B cell (primary cell): Measurements from ENCODE around the gene CEP85L. TPM values are rescaled to one million over a fixed set of nuclear protein-coding genes. Genes with fewer than 3 reads are reported as not detected.

Experiments
- ATAC-seq: fragments of 200-7000 bp; cut with Tn5 transposase; one replicate; pipeline ENCODE4 v1.10.0; 2021; ENCODE audit warnings: low read depth, mild to moderate bottlenecking, moderate number of reproducible peaks, moderate library complexity
- CTCF ChIA-PET: fragments of 350-600 bp; sonication (Branson Sonifier 250); formaldehyde crosslinking; loops from one replicate; lab custom pipeline; 2021; ENCODE audit warnings: antibody characterized with exemption, inconsistent platforms; lab: Charles Lee
- POLR2A ChIA-PET: fragments of 350-600 bp; sonication (Branson Sonifier 250); formaldehyde crosslinking; loops from one replicate; lab custom pipeline; 2021; ENCODE audit warnings: antibody characterized with exemption; lab: Charles Lee
- DNase-seq: peaks from one replicate; pipeline ENCODE4 v3.0.0; 2013
- H2AFZ ChIP-seq: 2 replicates; pipeline ENCODE4 v1.6.1; 2012; ENCODE audit warnings: mild to moderate bottlenecking, low read depth, low read length; ENCODE audit not compliant: insufficient read depth, poor library complexity, severe bottlenecking
- H3K27ac ChIP-seq, 2 donors: 1 replicate in 1 of 2; 2 replicates in 1 of 2; pipeline ENCODE4 v1.5.1; 2012 to 2013; ENCODE audit warnings: low read length in 2 of 2, mild to moderate bottlenecking in 2 of 2, moderate library complexity in 1 of 2
- H3K27me3 ChIP-seq, 4 experiments: fragments of 200-600 bp in 1 of 4; sonication (generic) in 1 of 4; replicated peaks in 1 of 4; 1 replicate in 2 of 4; 2 replicates in 2 of 4; pipeline versions ENCODE4 v1.6.1 to v1.7.0; 2013 to 2016; ENCODE audit warnings: low read length in 3 of 4, mild to moderate bottlenecking in 2 of 4, mixed read lengths in 1 of 4, moderate library complexity in 1 of 4; ENCODE audit not compliant: insufficient read depth in 4 of 4, control insufficient read depth in 3 of 4; ENCODE audit errors: control extremely low read depth in 1 of 4
- H3K36me3 ChIP-seq, 2 experiments: replicated peaks in 1 of 2; 1 replicate in 1 of 2; 2 replicates in 1 of 2; pipeline versions ENCODE4 v1.6.1 to v1.7.1; 2013; ENCODE audit warnings: low read length in 1 of 2; ENCODE audit not compliant: insufficient read depth in 2 of 2, control insufficient read depth in 1 of 2; ENCODE audit errors: control extremely low read depth in 1 of 2, extremely low read depth in 1 of 2
- H3K4me1 ChIP-seq, 2 donors: fragments of 200-600 bp in 1 of 2; sonication (generic) in 1 of 2; 1 replicate in 1 of 2; 2 replicates in 1 of 2; pipeline versions ENCODE4 v1.5.1 to v1.6.1; 2013 to 2017; ENCODE audit warnings: low read length in 2 of 2; ENCODE audit not compliant: control insufficient read depth in 2 of 2, insufficient read depth in 2 of 2
- H3K4me2 ChIP-seq: replicated peaks from 2 replicates; pipeline ENCODE3; 2012; ENCODE audit warnings: mild to moderate bottlenecking, low read depth, low read length; ENCODE audit not compliant: poor library complexity, severe bottlenecking
- H3K4me3 ChIP-seq, 5 experiments: fragments of 200-600 bp in 1 of 5; sonication (generic) in 1 of 5; 1 replicate in 3 of 5; 2 replicates in 2 of 5; pipeline versions ENCODE4 v1.5.1 to v1.7.0; 2011 to 2016; ENCODE audit warnings: low read length in 4 of 5, mild to moderate bottlenecking in 4 of 5, low read depth in 2 of 5, control low read depth in 1 of 5, moderate library complexity in 1 of 5; ENCODE audit not compliant: insufficient read depth in 1 of 5; ENCODE audit errors: control extremely low read depth in 1 of 5, extremely low read depth in 1 of 5
- H3K79me2 ChIP-seq: fragments of 200-600 bp; sonication (generic); one replicate; pipeline ENCODE4 v1.6.0; 2016; ENCODE audit warnings: low read length; ENCODE audit not compliant: control insufficient read depth, insufficient read depth
- H3K9ac ChIP-seq: fragments of 200-600 bp; sonication (generic); 2 replicates; pipeline ENCODE4 v1.6.1; 2017; ENCODE audit warnings: mild to moderate bottlenecking, low read length, moderate library complexity
- H3K9me3 ChIP-seq, 3 donors: one replicate each; pipeline versions ENCODE4 v1.6.1 to v1.7.1; 2013; ENCODE audit warnings: low read length in 2 of 3; ENCODE audit not compliant: control insufficient read depth in 2 of 3, insufficient read depth in 1 of 3; ENCODE audit errors: control extremely low read depth in 1 of 3
- H4K20me1 ChIP-seq: 2 replicates; pipeline ENCODE4 v1.6.0; 2012; ENCODE audit warnings: mild to moderate bottlenecking, low read length; ENCODE audit not compliant: insufficient read depth, control insufficient read depth, poor library complexity, severe bottlenecking
- H3K27ac Mint-ChIP-seq: one replicate; pipeline ENCODE4 v1.8.0; 2021; ENCODE audit warnings: mixed read lengths
- H3K27me3 Mint-ChIP-seq: one replicate; pipeline ENCODE4 v1.8.0; 2021; ENCODE audit warnings: mixed read lengths
- H3K4me1 Mint-ChIP-seq: one replicate; pipeline ENCODE4 v1.8.0; 2021; ENCODE audit warnings: mixed read lengths
- H3K4me3 Mint-ChIP-seq: one replicate; pipeline ENCODE4 v1.8.0; 2021; ENCODE audit warnings: mixed read lengths
- H3K9me3 Mint-ChIP-seq: one replicate; pipeline ENCODE4 v1.8.0; 2022; ENCODE audit warnings: mixed read lengths; ENCODE audit not compliant: insufficient read depth
- CTCF ChIP-seq: fragments of 200-600 bp; IDR thresholded peaks from one replicate; pipeline ENCODE4 v1.8.0; 2022; ENCODE audit warnings: antibody characterized with exemption, mild to moderate bottlenecking
- EZH2 ChIP-seq: IDR thresholded peaks from 2 replicates; pipeline ENCODE4 v1.6.1; 2012; ENCODE audit warnings: borderline replicate concordance, low read depth, mild to moderate bottlenecking, moderate library complexity, low read length; ENCODE audit not compliant: insufficient read depth, poor library complexity, severe bottlenecking
- WGBS: methylation state at CpG from one replicate; pipeline ENCODE4 v1.1.5; 2013; ENCODE audit warnings: missing lambda C conversion rate; ENCODE audit not compliant: insufficient coverage; 5-methylcytosine and 5-hydroxymethylcytosine counted together
- intact Hi-C: fragments of 100-400 bp; cut with micrococcal nuclease; formaldehyde crosslinking; loops from one replicate; pipeline ENCODE4 v1.10.0; 2022
- polyA plus RNA-seq: library from polyadenylated mRNA; depleted of rRNA; stranded (reverse); fragments of >200 nt; gene quantifications from 2 replicates; pipeline ENCODE4 v1.2.3, GENCODE V29; 2012
- total RNA-seq, 2 donors: library from RNA; stranded (reverse); fragments of 120-200 nt in 1 of 2; gene quantifications; 1 replicate in 1 of 2; 2 replicates in 1 of 2; pipeline versions ENCODE4 v1.2.3 to v1.2.4, GENCODE V29; 2013 to 2022

CEP85L gene
- total and polyA plus RNA-seq, 2 donors (not counting 1 experiment from before 2014, with no cell fraction given) = 7.6 to 32.1 TPM

- Histone ChIP-seq H3K9me3 (no peaks in the 10 kb centered on the region), H3K36me3 (no peaks in the 10 kb centered on the region), H3K4me1 (no peaks in the 10 kb centered on the region), H3K27ac (no peak overlapping the region), H3K9ac (no peak overlapping the region), H4K20me1 (no peaks in the 10 kb centered on the region), H3K27me3 (no peaks in the 10 kb centered on the region), H3K4me3 (no peak overlapping the region), H3K4me2 (no peak overlapping the region), H3K79me2 (no peaks in the 10 kb centered on the region), H2AFZ (no peak overlapping the region)
- Mint-ChIP-seq H3K4me3 (no peak overlapping the region), H3K9me3 (no peaks in the 10 kb centered on the region), H3K27ac (no peak overlapping the region), H3K4me1 (no peaks in the 10 kb centered on the region), H3K27me3 (no peaks in the 10 kb centered on the region)
- intact Hi-C loops = no loop called here
- ATAC-seq (no peak), DNase-seq (no peak)
- CTCF ChIA-PET = interaction anchor here (0.7 to 1.4 kb wide), 2 partner anchors 12 to 1499 kb away, joined by 4 to 5 read pairs; no protein-coding TSS in a partner anchor
- POLR2A ChIA-PET = no interaction called here
- TF ChIP-seq CTCF (no peak), EZH2 (no peak)
- no CpG with 5 or more reads among the region's 1 CpG for WGBS
These were observed 98.3 kb downstream of the CEP85L start for GRCh38 chr6:118553132-118553531.

GRCh38 chr6:118551063-118552053 is 100.0 kb downstream of the CEP85L start:
- no peak overlapping the region for H3K4me3 Mint-ChIP-seq
- H3K27me3 Mint-ChIP-seq = no peaks in the 10 kb centered on the region
- no peak overlapping the region for H2AFZ ChIP-seq
- H3K79me2 ChIP-seq = no peaks in the 10 kb centered on the region
- ATAC-seq = no peak
- no CpG with 5 or more reads among the region's 3 CpGs for WGBS
- no peak overlapping the region for H3K9ac ChIP-seq
- intact Hi-C loops = no loop called here
- no peaks in the 10 kb centered on the region for H3K4me1 Mint-ChIP-seq
- H4K20me1 ChIP-seq = peaks cover 4% of the 10 kb centered on the region
- no peaks in the 10 kb centered on the region for H3K36me3 ChIP-seq
- TF ChIP-seq EZH2 = no peak
- TF ChIP-seq CTCF = peak; percentile 69
- POLR2A ChIA-PET = no interaction called here
- DNase-seq = peak; percentile 44
- H3K27ac Mint-ChIP-seq = no peak overlapping the region
- no peaks in the 10 kb centered on the region for H3K9me3 ChIP-seq
- H3K9me3 Mint-ChIP-seq = no peaks in the 10 kb centered on the region
- H3K27me3 ChIP-seq = no peaks in the 10 kb centered on the region
- H3K4me1 ChIP-seq = no peaks in the 10 kb centered on the region
- no peak overlapping the region for H3K4me2 ChIP-seq
- H3K27ac ChIP-seq = no peak overlapping the region
- CTCF ChIA-PET = interaction anchor here (0.5 to 1.9 kb wide), 2 partner anchors 14 to 29 kb away, joined by 4 to 5 read pairs; no protein-coding TSS in a partner anchor
- no peak overlapping the region for H3K4me3 ChIP-seq
